AG20443 (cell line): Measurements from ENCODE around the gene NPR3.

Experiments
- DNase-seq: peaks from one replicate; pipeline ENCODE4 v3.0.0; 2012; ENCODE audit warnings: low spot score, mixed read lengths

Gene NPR3

GRCh38 chr5:32712481-32713360 is 1.6 kb downstream of the NPR3 start:
- DNase-seq: peak; percentile 41

GRCh38 chr5:32713361-32713769 is 2.2 kb downstream of the NPR3 start:
- peak; percentile 53 for DNase-seq

GRCh38 chr5:32713770-32714381 is 2.8 kb downstream of the NPR3 start:
- DNase-seq: peak; percentile 72

GRCh38 chr5:32714836-32715235 is 3.7 kb downstream of the NPR3 start:
- DNase-seq: no peak

GRCh38 chr5:32720300-32720699 is 9.2 kb downstream of the NPR3 start:
- no peak for DNase-seq

- no peak for DNase-seq
Measured at GRCh38 chr5:32721626-32722025, 10.5 kb downstream of the NPR3 start.

GRCh38 chr5:32722957-32723356 is 11.8 kb downstream of the NPR3 start:
- DNase-seq: no peak

GRCh38 chr5:32724526-32724925 is 13.4 kb downstream of the NPR3 start:
- no peak for DNase-seq

GRCh38 chr5:32726086-32726557 is 15.0 kb downstream of the NPR3 start:
- DNase-seq: no peak

- no peak for DNase-seq
Measured at GRCh38 chr5:32729651-32730050, 18.5 kb downstream of the NPR3 start.

- no peak for DNase-seq
Measured at GRCh38 chr5:32733590-32734340, 22.6 kb downstream of the NPR3 start.

- DNase-seq: no peak
Measured at GRCh38 chr5:32734827-32735378, 23.8 kb downstream of the NPR3 start.

GRCh38 chr5:32735512-32735911 is 24.4 kb downstream of the NPR3 start:
- DNase-seq: no peak

GRCh38 chr5:32736842-32737241 is 25.7 kb downstream of the NPR3 start:
- DNase-seq: no peak

GRCh38 chr5:32740651-32741050 is 29.5 kb downstream of the NPR3 start:
- no peak for DNase-seq

- no peak for DNase-seq
Measured at GRCh38 chr5:32745317-32745716, 34.2 kb downstream of the NPR3 start.

GRCh38 chr5:32752411-32752810 is 41.3 kb downstream of the NPR3 start:
- DNase-seq: no peak

- DNase-seq: peak; percentile 60
Measured at GRCh38 chr5:32753051-32753450, 41.9 kb downstream of the NPR3 start.

GRCh38 chr5:32753765-32754164 is 42.6 kb downstream of the NPR3 start:
- DNase-seq: no peak

- no peak for DNase-seq
Measured at GRCh38 chr5:32754284-32754683, 43.2 kb downstream of the NPR3 start.

GRCh38 chr5:32760091-32760509 is 49.0 kb downstream of the NPR3 start:
- peak; percentile 46 for DNase-seq

GRCh38 chr5:32765266-32765665 is 54.1 kb downstream of the NPR3 start:
- no peak for DNase-seq
